Mesendoderm (in vitro differentiated cells): ENCODE measurements around the gene INCA1.
A peak's percentile ranks its signal among the peaks of the same experiment; 100 is the strongest.

Experiments
- DNase-seq: peaks from one replicate; pipeline ENCODE4 v3.0.0; 2013
- H2AK5ac ChIP-seq: 2 replicates; pipeline ENCODE4 v1.6.1; 2013; ENCODE audit warnings: low read length, inconsistent platforms
- H2BK120ac ChIP-seq: 2 replicates; pipeline ENCODE4 v1.6.1; 2013; ENCODE audit warnings: low read depth, mild to moderate bottlenecking, low read length, moderate library complexity, mixed read lengths
- H2BK15ac ChIP-seq: replicated peaks from 2 replicates; pipeline ENCODE4 v1.6.1; 2013; ENCODE audit warnings: low read depth, mild to moderate bottlenecking, moderate library complexity
- H2BK5ac ChIP-seq: 2 replicates; pipeline ENCODE4 v1.6.1; 2013; ENCODE audit warnings: low read length, inconsistent platforms
- H3K18ac ChIP-seq: 2 replicates; pipeline ENCODE4 v1.6.1; 2013; ENCODE audit warnings: mild to moderate bottlenecking, low read length, mixed read lengths
- H3K23ac ChIP-seq: one replicate; pipeline ENCODE4 v1.6.1; 2013; ENCODE audit warnings: low read length
- H3K27ac ChIP-seq: 2 replicates; pipeline ENCODE4 v1.5.1; 2013; ENCODE audit warnings: low read depth, mild to moderate bottlenecking, inconsistent platforms, low read length, moderate library complexity
- H3K27me3 ChIP-seq: 2 replicates; pipeline ENCODE4 v1.6.1; 2013; ENCODE audit warnings: low read length, control low read depth, mild to moderate bottlenecking, inconsistent platforms; ENCODE audit not compliant: insufficient read depth, poor library complexity
- H3K36me3 ChIP-seq: 2 replicates; pipeline ENCODE4 v1.6.1; 2013; ENCODE audit warnings: low read length, inconsistent platforms; ENCODE audit not compliant: control insufficient read depth, insufficient read depth
- H3K4ac ChIP-seq: one replicate; pipeline ENCODE4 v1.6.1; 2013; ENCODE audit warnings: low read depth, mild to moderate bottlenecking, low read length, moderate library complexity
- H3K4me1 ChIP-seq: 2 replicates; pipeline ENCODE4 v1.6.1; 2013; ENCODE audit warnings: low read depth, low read length, inconsistent platforms; ENCODE audit not compliant: control insufficient read depth
- H3K4me2 ChIP-seq: 2 replicates; pipeline ENCODE4 v1.6.1; 2013; ENCODE audit warnings: low read length
- H3K4me3 ChIP-seq: 2 replicates; pipeline ENCODE4 v1.5.1; 2013; ENCODE audit warnings: mild to moderate bottlenecking, low read length
- H3K56ac ChIP-seq: one replicate; pipeline ENCODE4 v1.6.1; 2013; ENCODE audit warnings: low read length
- H3K79me1 ChIP-seq: 2 replicates; pipeline ENCODE4 v1.6.1; 2013; ENCODE audit warnings: low read length, inconsistent platforms
- H3K79me2 ChIP-seq: 2 replicates; pipeline ENCODE4 v1.6.1; 2013; ENCODE audit warnings: mild to moderate bottlenecking, low read length; ENCODE audit not compliant: control insufficient read depth, insufficient read depth
- H3K9ac ChIP-seq: 2 replicates; pipeline ENCODE4 v1.6.1; 2013; ENCODE audit warnings: low read length, inconsistent platforms
- H4K5ac ChIP-seq: one replicate; pipeline ENCODE4 v1.6.1; 2013; ENCODE audit warnings: low read length
- H4K8ac ChIP-seq: one replicate; pipeline ENCODE4 v1.6.1; 2013; ENCODE audit warnings: low read depth, mild to moderate bottlenecking, control low read depth, low read length, moderate library complexity
- WGBS: extraction: QIAGEN DNeasy Blood & Tissue Kit; methylation state at CpG from one replicate; pipeline ENCODE4 v1.1.7; 2013; ENCODE audit warnings: low lambda C conversion rate, missing lambda C conversion rate; ENCODE audit not compliant: insufficient coverage; ENCODE audit errors: extremely low coverage; 5-methylcytosine and 5-hydroxymethylcytosine counted together

The INCA1 gene

DNA sequence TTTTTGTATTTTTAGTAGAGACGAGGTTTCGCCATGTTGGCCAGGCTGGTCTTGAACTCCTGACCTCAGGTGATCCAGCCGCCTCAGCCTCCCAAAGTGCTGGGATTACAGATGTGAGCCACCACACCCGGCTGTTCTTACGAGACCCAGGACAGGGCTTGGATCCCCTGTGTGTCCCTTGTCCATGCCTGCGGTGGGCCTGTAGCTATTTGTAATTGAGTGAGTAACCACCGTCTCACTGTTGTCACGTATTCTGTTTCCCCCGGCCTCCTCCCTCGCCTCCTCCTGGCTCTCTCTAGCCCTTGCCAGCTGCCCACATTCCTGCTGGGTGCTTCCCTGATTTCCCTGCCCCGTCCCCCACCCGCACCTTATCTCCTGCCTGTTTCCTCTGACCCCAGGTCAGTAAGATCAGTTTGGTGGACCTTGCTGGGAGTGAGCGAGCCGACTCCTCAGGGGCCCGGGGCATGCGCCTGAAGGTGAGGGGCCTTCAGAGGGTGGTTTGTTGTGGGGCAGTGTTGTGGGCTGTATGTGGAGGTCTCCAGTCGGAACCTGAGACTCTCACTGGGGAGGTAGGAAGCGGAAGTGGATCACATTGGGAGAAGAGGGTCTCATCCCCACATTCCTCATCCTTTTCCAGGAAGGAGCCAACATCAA lies 6.0 kb upstream of the INCA1 start:
- peaks cover 17% of the 10 kb centered on the region for H3K79me1 ChIP-seq
- DNase-seq: no peak
- H3K18ac ChIP-seq: no peak overlapping the region
- peaks cover 2% of the 10 kb centered on the region for H3K4me1 ChIP-seq
- H2BK15ac ChIP-seq: no peak overlapping the region
- no peak overlapping the region for H3K23ac ChIP-seq
- no peaks in the 10 kb centered on the region for H3K27me3 ChIP-seq
- H3K4ac ChIP-seq: no peak overlapping the region
- H2BK5ac ChIP-seq: no peak overlapping the region
- H3K36me3 ChIP-seq: peaks cover 38% of the 10 kb centered on the region
- H4K5ac ChIP-seq: no peak overlapping the region
- H3K9ac ChIP-seq: no peak overlapping the region
- no peak overlapping the region for H3K4me3 ChIP-seq
- no peak overlapping the region for H4K8ac ChIP-seq
- no peak overlapping the region for H2BK120ac ChIP-seq
- H3K4me2 ChIP-seq: no peak overlapping the region
- WGBS: no CpG with 5 or more reads among the region's 18 CpGs
- H3K79me2 ChIP-seq: peaks cover 19% of the 10 kb centered on the region
- no peak overlapping the region for H3K56ac ChIP-seq
- H2AK5ac ChIP-seq: no peak overlapping the region
- no peak overlapping the region for H3K27ac ChIP-seq

DNA sequence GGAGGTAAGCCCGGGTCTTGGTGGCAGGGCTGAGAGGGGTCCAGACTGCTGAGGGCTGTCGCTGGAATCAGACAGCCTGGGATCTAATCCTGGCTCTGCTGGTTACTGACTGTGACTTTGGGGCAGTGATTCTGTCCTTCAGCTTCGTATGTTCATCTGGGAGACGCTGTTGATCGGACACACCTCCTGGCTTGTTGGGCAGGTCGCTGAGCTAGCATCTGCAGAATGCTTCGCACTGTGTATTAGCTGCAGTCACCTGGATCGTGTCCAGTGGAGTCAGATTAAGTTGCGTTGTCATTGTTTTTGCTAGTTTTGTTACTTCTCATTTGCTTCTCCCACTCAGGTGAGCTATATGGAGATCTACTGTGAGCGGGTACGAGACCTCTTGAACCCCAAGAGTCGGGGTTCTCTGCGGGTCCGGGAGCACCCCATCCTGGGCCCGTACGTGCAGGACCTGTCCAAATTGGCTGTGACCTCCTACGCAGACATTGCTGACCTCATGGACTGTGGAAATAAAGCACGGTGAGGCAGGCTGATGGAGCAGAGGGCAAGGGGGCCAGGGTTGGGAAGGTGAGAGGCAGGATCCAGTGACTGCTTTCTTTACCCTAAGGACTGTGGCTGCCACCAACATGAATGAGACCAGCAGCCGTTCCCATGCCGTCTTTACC lies 4.9 kb upstream of the INCA1 start:
- Histone ChIP-seq H4K8ac (no peak overlapping the region), H3K18ac (no peak overlapping the region), H3K27me3 (no peaks in the 10 kb centered on the region), H3K4me2 (no peak overlapping the region), H2AK5ac (no peak overlapping the region), H3K36me3 (peaks cover 31% of the 10 kb centered on the region), H4K5ac (no peak overlapping the region), H3K4ac (no peak overlapping the region), H2BK5ac (no peak overlapping the region), H3K23ac (no peak overlapping the region), H2BK15ac (no peak overlapping the region), H3K56ac (no peak overlapping the region), H2BK120ac (no peak overlapping the region), H3K4me3 (no peak overlapping the region), H3K79me1 (peaks cover 17% of the 10 kb centered on the region), H3K9ac (no peak overlapping the region), H3K4me1 (peaks cover 2% of the 10 kb centered on the region), H3K27ac (no peak overlapping the region), H3K79me2 (peaks cover 21% of the 10 kb centered on the region)
- DNase-seq: no peak
- WGBS: no CpG with 5 or more reads among the region's 20 CpGs

DNA sequence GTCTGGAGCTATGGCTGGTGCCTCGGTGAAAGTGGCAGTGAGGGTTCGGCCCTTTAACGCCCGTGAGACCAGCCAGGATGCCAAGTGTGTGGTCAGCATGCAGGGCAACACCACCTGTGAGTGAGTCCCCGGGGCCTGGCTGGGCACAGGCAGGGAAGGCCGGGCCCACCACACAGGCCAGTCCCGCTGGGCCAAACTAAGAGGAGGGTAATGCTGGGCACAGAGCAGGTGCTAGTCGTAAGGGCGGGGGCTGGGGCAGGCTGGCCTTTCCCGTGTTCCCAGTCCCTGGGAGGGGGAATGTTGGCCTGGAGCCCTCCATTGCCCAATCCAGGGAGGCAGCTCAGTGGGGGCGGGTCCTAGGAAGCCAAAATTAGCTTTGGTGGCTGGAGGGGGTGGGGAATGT lies 2.9 kb upstream of the INCA1 start:
- peak; percentile 18 for DNase-seq
- H4K8ac ChIP-seq: no peak overlapping the region
- H2BK120ac ChIP-seq: no peak overlapping the region
- no peak overlapping the region for H3K23ac ChIP-seq
- peaks cover 21% of the 10 kb centered on the region for H3K79me2 ChIP-seq
- peak overlapping the region; percentile 49 for H3K56ac ChIP-seq
- H3K4me1 ChIP-seq: peaks cover 4% of the 10 kb centered on the region
- H3K79me1 ChIP-seq: peaks cover 17% of the 10 kb centered on the region
- H2BK15ac ChIP-seq: no peak overlapping the region
- no peaks in the 10 kb centered on the region for H3K27me3 ChIP-seq
- no peak overlapping the region for H2AK5ac ChIP-seq
- H3K18ac ChIP-seq: no peak overlapping the region
- H2BK5ac ChIP-seq: no peak overlapping the region
- no peak overlapping the region for H3K4me2 ChIP-seq
- H4K5ac ChIP-seq: no peak overlapping the region
- WGBS: no CpG with 5 or more reads among the region's 11 CpGs
- no peak overlapping the region for H3K9ac ChIP-seq
- H3K4ac ChIP-seq: no peak overlapping the region
- H3K4me3 ChIP-seq: no peak overlapping the region
- peaks cover 23% of the 10 kb centered on the region for H3K36me3 ChIP-seq
- no peak overlapping the region for H3K27ac ChIP-seq

DNA sequence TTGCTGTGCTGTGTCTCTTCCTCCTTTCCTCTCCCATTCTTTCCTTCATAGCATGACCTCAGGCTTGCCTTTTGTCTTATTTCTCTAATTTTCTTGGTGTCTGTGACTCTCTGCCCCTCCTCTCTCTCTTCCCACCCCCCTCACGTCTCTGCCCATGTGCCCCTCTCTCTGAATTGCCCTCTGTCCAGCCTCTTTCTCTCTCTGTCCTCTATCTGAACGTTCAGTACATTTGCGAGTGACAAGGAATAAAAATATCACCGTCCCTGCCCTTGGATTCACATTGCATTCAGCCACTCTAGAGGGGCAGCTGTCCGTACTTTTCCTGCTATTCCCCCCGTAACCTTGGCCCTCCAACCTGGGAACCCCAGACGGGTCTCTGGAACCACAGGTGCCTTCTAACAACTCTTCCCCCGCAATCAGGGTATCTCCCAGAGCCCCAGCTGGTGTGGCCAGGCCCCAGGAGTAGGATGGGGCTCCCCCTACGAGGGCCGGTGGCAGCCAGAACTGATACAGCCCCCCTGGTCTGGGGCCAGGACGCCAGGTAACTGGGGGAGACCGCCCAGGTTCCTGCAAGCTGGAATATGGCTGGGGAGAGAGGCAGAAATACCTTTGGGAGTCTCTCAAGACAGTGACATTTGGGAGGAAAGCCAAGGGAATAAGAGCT lies 2.2 kb upstream of the INCA1 start:
- peak overlapping the region; percentile 7 for H2AK5ac ChIP-seq
- H3K79me1 ChIP-seq: peaks cover 17% of the 10 kb centered on the region
- no peak overlapping the region for H2BK15ac ChIP-seq
- peak overlapping the region; percentile 99 for H3K56ac ChIP-seq
- H3K36me3 ChIP-seq: peaks cover 21% of the 10 kb centered on the region
- H3K18ac ChIP-seq: no peak overlapping the region
- peak overlapping the region; percentile 37 for H3K4me3 ChIP-seq
- H3K79me2 ChIP-seq: peaks cover 21% of the 10 kb centered on the region
- H3K27ac ChIP-seq: no peak overlapping the region
- H2BK120ac ChIP-seq: no peak overlapping the region
- H4K5ac ChIP-seq: no peak overlapping the region
- peaks cover 4% of the 10 kb centered on the region for H3K4me1 ChIP-seq
- DNase-seq: no peak
- no peaks in the 10 kb centered on the region for H3K27me3 ChIP-seq
- peak overlapping the region; percentile 97 for H3K9ac ChIP-seq
- no peak overlapping the region for H4K8ac ChIP-seq
- no CpG with 5 or more reads among the region's 12 CpGs for WGBS
- no peak overlapping the region for H3K4ac ChIP-seq
- peak overlapping the region; percentile 57 for H3K23ac ChIP-seq
- H2BK5ac ChIP-seq: no peak overlapping the region
- peak overlapping the region; percentile 100 for H3K4me2 ChIP-seq

DNA sequence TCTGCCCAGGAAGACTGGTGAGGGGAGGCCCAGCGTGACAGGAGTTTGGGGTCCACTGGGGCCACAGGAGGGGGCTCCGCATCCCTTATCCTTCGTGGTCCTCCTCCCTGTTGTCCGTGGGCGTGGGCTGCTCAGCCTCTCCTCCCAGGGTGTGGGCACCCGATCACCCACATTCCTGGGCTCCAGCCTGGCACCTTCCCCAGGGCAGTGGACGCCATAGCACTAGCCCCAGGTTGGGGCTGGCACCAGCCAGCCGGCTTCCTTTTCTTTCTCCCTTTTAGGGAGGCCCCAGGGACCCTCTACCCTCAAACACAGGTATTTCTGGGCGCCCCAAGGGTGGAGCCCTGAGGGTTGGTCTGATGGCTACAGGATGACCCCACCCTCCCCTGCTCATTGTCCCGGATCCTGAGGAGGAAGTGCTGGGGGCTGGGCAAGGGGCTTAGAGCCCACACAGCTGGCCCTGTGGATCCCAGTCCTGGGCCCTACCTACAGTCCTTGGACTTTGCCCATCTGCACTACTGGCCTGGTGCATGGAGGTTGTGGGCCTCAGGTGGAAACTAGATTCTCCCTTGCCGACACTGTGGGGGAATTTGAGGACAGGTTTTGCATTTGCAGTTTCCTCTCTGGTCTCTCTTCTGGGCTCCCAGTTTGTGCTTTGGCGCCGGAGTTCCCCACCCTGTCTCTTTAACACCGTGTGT lies 1.6 kb upstream of the INCA1 start:
- peak overlapping the region; percentile 97 for H3K9ac ChIP-seq
- H4K8ac ChIP-seq: no peak overlapping the region
- no peak overlapping the region for H4K5ac ChIP-seq
- peak overlapping the region; percentile 100 for H3K4me2 ChIP-seq
- H3K4me1 ChIP-seq: peaks cover 4% of the 10 kb centered on the region
- DNase-seq: peak; percentile 16
- H3K18ac ChIP-seq: no peak overlapping the region
- peaks cover 17% of the 10 kb centered on the region for H3K79me1 ChIP-seq
- no peak overlapping the region for H3K4ac ChIP-seq
- H3K4me3 ChIP-seq: peak overlapping the region; percentile 91
- no peaks in the 10 kb centered on the region for H3K27me3 ChIP-seq
- H2AK5ac ChIP-seq: peak overlapping the region; percentile 7
- H3K23ac ChIP-seq: peak overlapping the region; percentile 100
- no peak overlapping the region for H2BK5ac ChIP-seq
- no CpG with 5 or more reads among the region's 14 CpGs for WGBS
- no peak overlapping the region for H2BK120ac ChIP-seq
- H3K56ac ChIP-seq: peak overlapping the region; percentile 99
- H3K27ac ChIP-seq: no peak overlapping the region
- peaks cover 16% of the 10 kb centered on the region for H3K36me3 ChIP-seq
- H2BK15ac ChIP-seq: no peak overlapping the region
- peaks cover 21% of the 10 kb centered on the region for H3K79me2 ChIP-seq
